ENCODE results near the gene HERC2.

HERC2 gene

DNA sequence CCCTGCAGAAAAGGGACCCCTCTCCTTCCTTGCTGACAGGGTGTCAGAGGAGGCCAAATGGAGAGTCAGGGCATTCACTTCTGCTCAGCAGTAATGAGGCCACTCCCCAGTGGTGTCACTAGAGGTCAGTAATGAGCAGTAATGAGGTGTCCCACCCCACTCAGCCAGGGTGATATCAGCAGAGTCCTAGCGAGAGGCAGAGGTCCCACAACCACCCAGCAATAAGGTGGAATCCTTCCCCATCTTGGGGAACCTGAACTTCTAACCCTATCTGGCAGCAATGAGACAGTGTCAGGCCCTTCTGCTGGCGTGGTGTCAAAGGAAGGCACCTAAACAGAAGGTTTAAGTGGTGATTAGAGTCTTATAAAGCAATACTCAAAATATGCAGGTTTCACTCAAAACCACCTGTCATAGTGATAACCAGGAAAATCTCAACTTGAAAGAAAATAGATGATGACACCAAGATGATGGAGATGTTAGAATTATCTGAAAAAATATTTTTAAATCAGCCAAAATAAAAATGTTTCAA is 235.7 kb downstream of the HERC2 start:
- peak; percentile 3 for DNase-seq

DNA sequence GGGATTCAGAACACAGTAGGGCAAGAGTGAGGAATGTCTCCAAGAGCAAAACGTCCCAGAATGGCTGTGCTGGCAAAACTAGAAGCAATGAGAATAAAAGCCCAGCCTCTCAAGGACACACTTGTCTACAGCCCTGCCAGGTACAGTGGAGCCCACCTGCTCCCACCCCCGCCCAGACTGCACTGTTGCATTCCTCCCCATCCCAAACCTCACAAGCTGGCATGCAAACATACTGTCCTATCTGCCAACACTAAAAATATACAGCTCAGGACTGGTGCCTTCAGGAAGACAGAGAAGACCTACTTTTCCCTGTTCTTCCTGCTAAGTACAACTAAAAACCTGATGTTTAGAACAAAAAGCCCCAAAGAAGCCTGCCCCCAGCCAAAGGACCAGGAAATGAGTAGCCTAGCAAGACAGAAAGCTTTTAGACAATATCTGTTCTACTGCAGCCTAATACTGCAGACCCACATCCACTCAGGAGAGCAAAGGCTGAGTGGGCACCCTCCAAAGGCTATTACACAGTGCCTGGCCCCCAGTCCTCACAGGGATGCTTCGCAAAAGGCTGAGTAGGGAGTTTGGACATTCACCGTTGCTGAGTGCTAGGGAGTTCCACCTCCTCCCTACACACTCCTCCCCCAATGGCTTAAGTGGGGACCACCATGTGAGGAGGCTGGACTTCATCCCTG is 236.3 kb downstream of the HERC2 start:
- no peak for DNase-seq

DNA sequence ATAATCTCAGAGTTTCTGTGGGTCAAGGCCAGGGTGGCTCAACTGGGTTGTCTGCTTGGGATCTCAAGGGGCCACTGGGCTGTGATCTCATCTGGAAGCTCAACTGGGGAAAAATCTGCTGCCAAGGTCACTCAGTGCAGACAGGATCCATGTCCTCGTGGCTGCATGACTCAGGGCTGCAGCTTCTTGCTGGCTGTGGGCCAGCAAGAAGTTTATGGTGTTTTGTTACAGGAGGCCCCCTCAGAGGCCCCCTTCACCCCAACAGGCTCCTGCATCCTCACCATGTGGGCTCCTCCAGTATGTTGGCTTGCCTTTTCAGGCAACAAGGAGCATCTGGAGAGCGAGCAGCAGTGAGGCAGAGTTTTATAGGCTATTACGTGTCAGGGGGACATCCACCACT is 237.4 kb downstream of the HERC2 start:
- DNase-seq = no peak

DNA sequence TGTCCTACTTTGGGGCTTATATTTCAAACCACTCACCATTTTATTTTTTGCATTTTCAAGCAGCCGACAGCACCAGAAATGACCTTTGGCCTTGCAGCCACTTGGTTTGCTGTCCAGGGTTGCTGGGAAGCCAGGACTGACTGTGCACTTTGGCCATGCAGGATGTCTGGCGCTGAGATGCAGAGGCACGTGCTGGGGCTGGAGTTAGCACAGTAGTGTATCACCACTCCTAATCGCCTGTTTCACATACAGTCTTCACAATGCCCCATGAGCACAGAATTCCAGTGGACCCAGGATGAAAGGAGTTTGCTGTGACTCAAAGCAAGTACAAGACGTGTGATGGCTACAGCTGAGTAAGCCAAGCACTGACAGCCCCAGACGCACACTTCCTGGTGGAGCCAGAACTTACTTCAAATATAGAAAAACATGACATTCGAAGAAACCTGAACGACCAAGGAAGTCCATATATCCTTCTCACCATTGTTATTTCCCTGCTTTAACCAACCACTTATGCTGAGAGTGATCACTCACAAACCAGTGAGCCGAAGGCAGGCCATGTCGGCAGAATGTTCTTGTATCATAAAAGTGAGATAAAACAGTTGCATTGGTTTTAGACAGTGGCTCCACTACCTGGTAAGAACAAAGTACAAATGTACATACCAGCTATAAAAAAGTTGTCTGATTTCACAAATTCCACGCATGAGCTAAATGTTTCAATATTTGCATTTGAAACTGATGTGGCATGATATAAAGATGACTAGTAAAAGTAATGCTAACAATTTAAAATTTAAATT is 238.9 kb downstream of the HERC2 start:
- DNase-seq = no peak

DNA sequence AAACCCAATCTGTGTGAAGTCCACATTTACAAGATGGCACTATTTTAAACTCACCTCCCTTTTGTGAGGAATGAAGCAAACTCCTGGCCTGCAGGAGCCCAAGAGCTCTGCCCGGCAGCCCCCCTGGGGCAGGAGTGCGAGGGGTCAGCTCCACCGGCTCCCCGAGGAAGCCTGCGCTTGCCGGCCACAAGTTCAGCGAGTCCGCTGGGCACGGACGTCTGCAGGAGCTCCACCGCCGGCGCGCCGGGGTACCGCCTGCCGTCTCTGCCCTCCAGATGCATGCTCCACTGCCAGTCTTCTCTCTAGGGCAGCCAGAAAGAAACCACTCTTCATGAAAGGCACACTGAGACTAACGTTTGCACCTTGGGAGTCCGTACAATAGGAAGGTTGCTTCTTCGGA is 240.4 kb downstream of the HERC2 start:
- no peak for DNase-seq

DNA sequence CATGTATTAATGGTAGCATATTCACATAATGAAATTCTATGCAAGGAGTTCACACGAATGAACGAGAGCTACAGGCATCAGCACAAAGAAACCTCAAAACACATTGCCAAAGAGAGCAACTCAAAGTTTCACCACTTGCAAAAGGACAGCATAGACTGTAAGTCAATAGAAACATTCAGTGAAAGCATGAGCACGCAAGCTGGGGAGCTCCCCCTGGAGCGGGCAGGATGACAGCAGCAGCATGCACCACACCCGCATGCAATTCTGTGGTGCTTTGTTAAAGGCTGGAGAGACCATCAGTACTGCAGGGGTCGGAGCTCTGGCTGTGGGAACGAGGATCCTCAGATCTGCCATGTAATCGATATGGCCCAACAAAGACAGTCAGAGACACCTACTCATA is 241.6 kb downstream of the HERC2 start:
- no peak for DNase-seq

DNA sequence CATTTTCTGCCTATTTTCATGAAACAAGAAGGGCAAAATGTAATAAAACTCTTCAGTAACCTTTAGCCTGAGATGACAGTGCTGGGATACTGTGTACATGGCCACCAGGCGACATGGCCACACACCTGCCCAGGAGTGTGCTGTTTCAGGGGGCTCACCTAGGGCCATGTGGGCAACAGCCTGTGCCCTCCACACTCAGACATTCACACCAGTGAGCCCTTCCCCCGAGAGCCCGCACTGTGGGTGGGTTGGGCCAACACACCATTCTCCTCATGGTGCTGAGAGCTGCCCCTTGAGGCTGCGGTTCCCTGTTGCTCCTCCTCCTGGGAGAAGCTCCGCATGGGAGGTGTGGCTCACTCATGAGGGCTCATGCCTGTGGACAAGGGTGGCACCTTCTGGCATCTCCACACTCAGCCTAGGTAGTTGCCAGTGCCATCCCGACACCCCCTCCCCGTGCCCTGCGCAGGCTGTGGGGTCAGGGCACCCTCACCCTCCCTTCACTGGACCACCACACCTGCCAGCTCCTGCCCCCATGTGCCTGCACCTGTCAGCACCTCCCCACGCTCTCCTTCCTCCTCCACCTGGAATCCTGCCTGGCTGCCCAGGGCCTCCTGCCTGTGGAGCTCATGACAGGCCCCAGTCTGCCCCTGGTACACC is 242.5 kb downstream of the HERC2 start:
- DNase-seq = no peak

DNA sequence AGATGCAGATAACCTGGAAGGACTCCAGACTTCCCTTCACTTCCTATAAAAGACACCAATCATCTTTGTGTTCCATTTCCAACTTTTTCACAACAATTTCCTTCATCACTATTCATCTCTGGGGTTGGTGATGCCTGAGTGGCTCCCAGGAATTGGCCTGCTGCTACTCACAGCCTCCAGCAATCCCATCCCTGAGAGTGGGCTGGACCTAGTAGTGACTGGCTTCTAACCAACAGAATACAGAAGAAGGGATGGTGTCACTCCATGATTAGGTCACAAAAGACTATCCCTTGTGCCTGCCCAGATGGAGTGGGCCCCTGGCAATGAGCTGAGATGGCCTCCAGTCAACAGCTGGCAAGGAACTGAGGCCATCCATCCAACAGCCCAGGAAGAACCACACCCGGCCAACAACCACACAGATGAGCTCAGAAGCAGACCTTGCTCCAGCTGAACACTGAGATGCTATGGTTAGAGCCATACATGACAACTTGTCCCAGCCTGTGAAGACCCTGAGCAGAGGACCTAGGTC is 243.7 kb downstream of the HERC2 start:
- no peak for DNase-seq

DNA sequence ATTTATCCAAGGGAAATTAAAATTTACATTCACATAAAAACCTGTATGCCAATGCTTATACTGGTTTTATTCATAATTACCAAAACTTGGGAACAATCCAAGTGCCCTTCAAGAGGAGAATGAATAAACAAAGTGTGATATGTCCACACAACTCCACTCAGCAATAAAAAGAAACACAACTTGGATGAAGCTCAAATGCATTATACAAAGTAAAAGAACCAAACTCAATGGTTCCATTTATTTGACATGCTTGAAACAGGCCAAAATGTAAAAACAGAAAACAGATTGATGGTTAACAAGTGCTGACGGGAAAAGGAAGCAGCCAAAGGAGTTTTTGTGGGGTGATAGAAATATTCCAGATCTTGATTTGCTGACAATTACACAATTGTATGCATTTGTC is 246.4 kb downstream of the HERC2 start:
- DNase-seq = no peak

DNA sequence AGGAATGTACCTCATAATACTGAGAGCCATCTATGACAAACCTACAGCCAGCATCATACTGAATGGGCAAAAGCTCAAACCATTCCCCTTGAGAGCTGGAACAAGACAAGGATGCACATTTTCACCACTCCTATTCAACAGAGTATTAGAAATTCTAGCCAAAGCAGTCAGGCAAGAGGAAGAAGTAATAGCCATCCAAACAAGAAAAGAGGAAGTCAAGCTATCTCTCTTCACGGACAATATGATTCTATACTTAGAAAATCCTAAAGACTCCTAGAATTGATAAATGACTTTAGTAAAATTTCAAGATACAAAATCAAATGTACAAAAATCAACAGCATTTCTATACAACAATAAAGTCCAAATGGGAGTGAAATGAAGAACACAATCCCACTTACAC is 253.0 kb downstream of the HERC2 start:
- DNase-seq = no peak

DNA sequence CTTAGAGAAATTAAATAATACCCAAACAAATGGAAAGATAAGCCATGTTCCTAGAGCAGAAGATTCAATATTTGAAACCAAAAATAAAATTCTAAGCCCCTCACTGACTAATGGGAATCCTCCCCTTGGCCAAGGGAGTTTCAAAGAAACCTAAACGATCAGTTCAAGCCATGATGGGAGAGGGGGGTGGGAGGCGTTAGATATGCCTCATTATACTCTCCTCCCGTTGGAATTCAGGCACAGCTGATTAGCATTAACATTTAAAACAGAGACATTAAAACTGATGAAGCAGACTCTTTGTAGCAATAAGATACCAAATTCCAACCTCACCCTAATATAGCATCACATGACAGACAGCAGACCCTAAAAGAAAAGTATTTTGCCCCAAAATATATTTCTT is 255.7 kb downstream of the HERC2 start:
- no peak for DNase-seq
